Panc1 (cell line): ENCODE results near the gene LINGO1. TPM values are rescaled to one million over a fixed set of nuclear protein-coding genes. Genes with fewer than 3 reads are reported as not detected.

Experiments used
- ATAC-seq: fragments of 200-7000 bp; cut with Tn5 transposase; 2 replicates; pipeline ENCODE4 v1.9.1; 2020; ENCODE audit warnings: mild to moderate bottlenecking, moderate library complexity
- BruUV-seq: library from RNA; stranded (reverse); fragments of 400-500 nt; replicated peaks from 2 replicates; lab custom pipeline; 2021; lab: Mats Ljungman, UMichigan
- CTCF ChIA-PET: fragments of 300-600 bp; sonication (Branson Sonifier 250); formaldehyde crosslinking; loops from one replicate; lab custom pipeline; 2022; ENCODE audit warnings: antibody characterized with exemption; lab: Charles Lee
- POLR2A ChIA-PET: fragments of 300-600 bp; sonication (Branson Sonifier 250); formaldehyde crosslinking; loops from one replicate; lab custom pipeline; 2022; ENCODE audit warnings: antibody characterized with exemption; lab: Charles Lee
- DNase-seq: peaks from one replicate; pipeline ENCODE4 v3.0.0-alpha.2; 2010; ENCODE audit warnings: low read depth, low spot score
- H3K27ac ChIP-seq: 2 replicates; pipeline ENCODE4 v1.5.1; 2011; ENCODE audit warnings: mild to moderate bottlenecking, low read length, inconsistent platforms
- H3K27me3 ChIP-seq: fragments of 200-500 bp; sonication (Bioruptor generic); 2 replicates; pipeline ENCODE4 v1.6.0; 2014; ENCODE audit warnings: low read length, inconsistent platforms; ENCODE audit not compliant: control insufficient read depth, insufficient read depth
- H3K36me3 ChIP-seq: fragments of 200-500 bp; sonication (Bioruptor generic); 2 replicates; pipeline ENCODE4 v1.5.1; 2014; ENCODE audit warnings: inconsistent platforms, mild to moderate bottlenecking, low read length, moderate library complexity; ENCODE audit not compliant: control insufficient read depth, insufficient read depth
- H3K4me1 ChIP-seq: 2 replicates; pipeline ENCODE4 v1.5.1; 2011; ENCODE audit warnings: inconsistent platforms, mild to moderate bottlenecking, low read length, moderate library complexity; ENCODE audit not compliant: control insufficient read depth, insufficient read depth
- H3K4me3 ChIP-seq, 2 experiments: 2 replicates each; pipeline ENCODE4 v1.5.1; 2011 to 2012; ENCODE audit warnings: low read depth in 2 of 2, low read length in 2 of 2, mild to moderate bottlenecking in 2 of 2, inconsistent platforms in 1 of 2, moderate library complexity in 1 of 2
- H3K9me3 ChIP-seq: fragments of 200-500 bp; sonication (Bioruptor generic); 2 replicates; pipeline ENCODE4 v1.5.1; 2014; ENCODE audit warnings: low read depth, mild to moderate bottlenecking, inconsistent platforms, low read length, moderate library complexity; ENCODE audit not compliant: control insufficient read depth, insufficient read depth
- POLR2AphosphoS5 ChIP-seq: IDR thresholded peaks from 2 replicates; pipeline ENCODE4 v1.6.1; 2012; ENCODE audit warnings: mild to moderate bottlenecking, low read depth, low read length, moderate library complexity
- SIN3A ChIP-seq: IDR thresholded peaks from 2 replicates; pipeline ENCODE4 v1.6.1; 2012; ENCODE audit warnings: low read depth, mild to moderate bottlenecking, low read length, moderate library complexity, borderline replicate concordance; ENCODE audit not compliant: insufficient read depth
- TCF7L2 ChIP-seq: IDR thresholded peaks from 2 replicates; pipeline ENCODE4 v1.6.1; 2011; ENCODE audit warnings: mild to moderate bottlenecking, low read depth, low read length, inconsistent platforms
- in situ Hi-C: cut with HindIII; loops from 2 replicates; pipeline ENCODE4 v1.10.0; 2016; ENCODE audit warnings: low sequenced_read_pairs, low pct_unique_long_range_greater_than_20kb
- intact Hi-C: fragments of 100-400 bp; cut with micrococcal nuclease; formaldehyde crosslinking; loops from one replicate; pipeline ENCODE4 v1.10.0; 2022; ENCODE audit not compliant: unreplicated experiment
- total RNA-seq: library from RNA; stranded (reverse); gene quantifications from one replicate; pipeline ENCODE4 v1.2.1, GENCODE V29; 2021; ENCODE audit not compliant: unreplicated experiment
- TF ChIP-seq, protein P1 (sequence below), 2 experiments: IDR thresholded peaks; 2 replicates each; pipeline ENCODE4 v1.6.1; 2011 to 2012; ENCODE audit warnings: low read depth in 2 of 2, control low read depth in 1 of 2, low read length in 1 of 2, mild to moderate bottlenecking in 1 of 2, moderate library complexity in 1 of 2; ENCODE audit not compliant: insufficient read depth in 1 of 2
- TF ChIP-seq, protein P2 (sequence below): fragments of 450-650 bp; IDR thresholded peaks from 2 replicates; pipeline ENCODE4 v1.5.1; 2017; ENCODE audit warnings: mild to moderate bottlenecking

The LINGO1 gene
- total RNA-seq, 1 experiment from 2014 or later = 18.2 TPM

DNA sequence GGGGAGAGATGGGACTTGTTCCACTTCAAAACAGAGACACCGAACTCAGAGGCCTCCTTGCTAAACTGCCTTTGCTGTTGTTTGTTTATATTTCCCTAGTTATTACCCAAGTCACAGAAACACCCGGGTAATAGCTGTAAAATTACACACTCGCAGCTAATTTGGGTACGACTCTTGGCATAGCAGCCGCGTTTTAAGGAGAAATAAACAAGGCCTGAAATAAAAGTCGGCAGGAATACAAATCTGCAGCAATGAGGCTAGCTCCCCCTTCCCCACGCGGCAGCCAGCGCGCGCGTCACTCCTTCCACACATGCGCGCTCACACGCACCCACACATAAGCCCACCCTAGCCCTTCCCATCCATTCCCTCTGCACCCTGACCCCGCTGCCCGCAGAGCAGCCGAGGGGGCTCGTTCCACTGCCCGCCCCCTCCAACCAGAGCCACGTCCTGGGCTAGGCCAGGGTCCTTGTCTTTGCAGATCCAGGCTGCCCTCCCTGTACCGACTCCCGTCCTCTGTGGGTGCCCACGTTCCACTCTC, 67.3 kb downstream of the LINGO1 start:
- intact Hi-C loops = no loop called here
- Histone ChIP-seq H3K9me3 (no peaks in the 10 kb centered on the region), H3K27ac (no peak overlapping the region; the same call in 1 of the 2 replicates), H3K36me3 (no peaks in the 10 kb centered on the region), H3K4me1 (peaks cover 31% of the 10 kb centered on the region), H3K27me3 (no peaks in the 10 kb centered on the region), H3K4me3 (no peak overlapping the region)
- no peak for TF ChIP-seq TCF7L2
- TF ChIP-seq, protein P1, sequence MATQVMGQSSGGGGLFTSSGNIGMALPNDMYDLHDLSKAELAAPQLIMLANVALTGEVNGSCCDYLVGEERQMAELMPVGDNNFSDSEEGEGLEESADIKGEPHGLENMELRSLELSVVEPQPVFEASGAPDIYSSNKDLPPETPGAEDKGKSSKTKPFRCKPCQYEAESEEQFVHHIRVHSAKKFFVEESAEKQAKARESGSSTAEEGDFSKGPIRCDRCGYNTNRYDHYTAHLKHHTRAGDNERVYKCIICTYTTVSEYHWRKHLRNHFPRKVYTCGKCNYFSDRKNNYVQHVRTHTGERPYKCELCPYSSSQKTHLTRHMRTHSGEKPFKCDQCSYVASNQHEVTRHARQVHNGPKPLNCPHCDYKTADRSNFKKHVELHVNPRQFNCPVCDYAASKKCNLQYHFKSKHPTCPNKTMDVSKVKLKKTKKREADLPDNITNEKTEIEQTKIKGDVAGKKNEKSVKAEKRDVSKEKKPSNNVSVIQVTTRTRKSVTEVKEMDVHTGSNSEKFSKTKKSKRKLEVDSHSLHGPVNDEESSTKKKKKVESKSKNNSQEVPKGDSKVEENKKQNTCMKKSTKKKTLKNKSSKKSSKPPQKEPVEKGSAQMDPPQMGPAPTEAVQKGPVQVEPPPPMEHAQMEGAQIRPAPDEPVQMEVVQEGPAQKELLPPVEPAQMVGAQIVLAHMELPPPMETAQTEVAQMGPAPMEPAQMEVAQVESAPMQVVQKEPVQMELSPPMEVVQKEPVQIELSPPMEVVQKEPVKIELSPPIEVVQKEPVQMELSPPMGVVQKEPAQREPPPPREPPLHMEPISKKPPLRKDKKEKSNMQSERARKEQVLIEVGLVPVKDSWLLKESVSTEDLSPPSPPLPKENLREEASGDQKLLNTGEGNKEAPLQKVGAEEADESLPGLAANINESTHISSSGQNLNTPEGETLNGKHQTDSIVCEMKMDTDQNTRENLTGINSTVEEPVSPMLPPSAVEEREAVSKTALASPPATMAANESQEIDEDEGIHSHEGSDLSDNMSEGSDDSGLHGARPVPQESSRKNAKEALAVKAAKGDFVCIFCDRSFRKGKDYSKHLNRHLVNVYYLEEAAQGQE (IDR thresholded peaks at IDR 0.05; ENCODE audit: insufficient read depth in 1 of 2, low read depth in 2 of 2, low read length in 1 of 2) = no peak
- no peak for TF ChIP-seq POLR2AphosphoS5
- TF ChIP-seq SIN3A = no peak
- TF ChIP-seq, protein P2, sequence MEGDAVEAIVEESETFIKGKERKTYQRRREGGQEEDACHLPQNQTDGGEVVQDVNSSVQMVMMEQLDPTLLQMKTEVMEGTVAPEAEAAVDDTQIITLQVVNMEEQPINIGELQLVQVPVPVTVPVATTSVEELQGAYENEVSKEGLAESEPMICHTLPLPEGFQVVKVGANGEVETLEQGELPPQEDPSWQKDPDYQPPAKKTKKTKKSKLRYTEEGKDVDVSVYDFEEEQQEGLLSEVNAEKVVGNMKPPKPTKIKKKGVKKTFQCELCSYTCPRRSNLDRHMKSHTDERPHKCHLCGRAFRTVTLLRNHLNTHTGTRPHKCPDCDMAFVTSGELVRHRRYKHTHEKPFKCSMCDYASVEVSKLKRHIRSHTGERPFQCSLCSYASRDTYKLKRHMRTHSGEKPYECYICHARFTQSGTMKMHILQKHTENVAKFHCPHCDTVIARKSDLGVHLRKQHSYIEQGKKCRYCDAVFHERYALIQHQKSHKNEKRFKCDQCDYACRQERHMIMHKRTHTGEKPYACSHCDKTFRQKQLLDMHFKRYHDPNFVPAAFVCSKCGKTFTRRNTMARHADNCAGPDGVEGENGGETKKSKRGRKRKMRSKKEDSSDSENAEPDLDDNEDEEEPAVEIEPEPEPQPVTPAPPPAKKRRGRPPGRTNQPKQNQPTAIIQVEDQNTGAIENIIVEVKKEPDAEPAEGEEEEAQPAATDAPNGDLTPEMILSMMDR = no peak
- ChIA-PET CTCF (interaction anchor here (0.6 kb wide), 1 partner anchor 471 kb away, joined by 3 read pairs; no protein-coding TSS in a partner anchor), POLR2A (no interaction called here)
- no TSS peak for BruUV-seq
- in situ Hi-C loops = no loop called here
- ATAC-seq (no peak), DNase-seq (no peak)

DNA sequence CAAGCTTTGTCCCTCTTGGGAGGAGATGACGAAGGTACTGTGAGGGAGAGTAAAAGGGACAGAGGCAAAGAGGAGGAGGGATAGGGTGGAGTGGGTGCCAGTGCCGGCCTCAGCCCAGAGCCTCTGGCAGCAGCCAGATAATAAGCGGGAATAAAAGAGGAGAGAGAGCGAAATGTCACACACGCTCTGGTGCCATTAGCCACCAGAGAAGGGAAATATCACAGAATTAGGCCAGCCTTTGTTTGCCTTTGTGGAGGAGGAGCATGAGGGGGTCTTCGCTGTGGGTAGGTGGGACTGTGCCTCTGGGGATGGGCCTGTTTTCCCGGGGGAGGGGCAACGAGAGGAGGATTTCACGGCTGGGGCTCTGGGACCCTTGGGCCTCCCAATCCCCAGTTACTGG, 67.8 kb downstream of the LINGO1 start:
- Histone ChIP-seq H3K27ac (peak overlapping the region; percentile 56; the same call in 1 of the 2 replicates), H3K27me3 (no peaks in the 10 kb centered on the region), H3K36me3 (no peaks in the 10 kb centered on the region), H3K9me3 (no peaks in the 10 kb centered on the region), H3K4me1 (peaks cover 27% of the 10 kb centered on the region), H3K4me3 (no peak overlapping the region)
- ATAC-seq (no peak), DNase-seq (no peak)
- intact Hi-C loops = no loop called here
- CTCF ChIA-PET = no interaction called here
- BruUV-seq = no TSS peak
- TF ChIP-seq, protein P2 = no peak
- no peak for TF ChIP-seq POLR2AphosphoS5
- TF ChIP-seq, protein P1 (IDR thresholded peaks at IDR 0.05; ENCODE audit: insufficient read depth in 1 of 2, low read depth in 2 of 2, low read length in 1 of 2) = no peak
- no peak for TF ChIP-seq TCF7L2
- no peak for TF ChIP-seq SIN3A
- POLR2A ChIA-PET = no interaction called here
- in situ Hi-C loops = no loop called here
